CD4-positive, alpha-beta T cell treated with Interleukin-10 for 1 hour (primary cell): ENCODE measurements around the gene TUBGCP6.
A peak's percentile ranks its signal among the peaks of the same experiment; 100 is the strongest.
"Not testable (repeated sequence)": the region's sequence is repeated elsewhere in the genome, so short reads cannot be mapped to it uniquely, and the experiment has no call there.

Source experiments
- DNase-seq: peaks from one replicate; pipeline ENCODE4 v3.0.0-alpha.2; 2020

The TUBGCP6 gene

DNA sequence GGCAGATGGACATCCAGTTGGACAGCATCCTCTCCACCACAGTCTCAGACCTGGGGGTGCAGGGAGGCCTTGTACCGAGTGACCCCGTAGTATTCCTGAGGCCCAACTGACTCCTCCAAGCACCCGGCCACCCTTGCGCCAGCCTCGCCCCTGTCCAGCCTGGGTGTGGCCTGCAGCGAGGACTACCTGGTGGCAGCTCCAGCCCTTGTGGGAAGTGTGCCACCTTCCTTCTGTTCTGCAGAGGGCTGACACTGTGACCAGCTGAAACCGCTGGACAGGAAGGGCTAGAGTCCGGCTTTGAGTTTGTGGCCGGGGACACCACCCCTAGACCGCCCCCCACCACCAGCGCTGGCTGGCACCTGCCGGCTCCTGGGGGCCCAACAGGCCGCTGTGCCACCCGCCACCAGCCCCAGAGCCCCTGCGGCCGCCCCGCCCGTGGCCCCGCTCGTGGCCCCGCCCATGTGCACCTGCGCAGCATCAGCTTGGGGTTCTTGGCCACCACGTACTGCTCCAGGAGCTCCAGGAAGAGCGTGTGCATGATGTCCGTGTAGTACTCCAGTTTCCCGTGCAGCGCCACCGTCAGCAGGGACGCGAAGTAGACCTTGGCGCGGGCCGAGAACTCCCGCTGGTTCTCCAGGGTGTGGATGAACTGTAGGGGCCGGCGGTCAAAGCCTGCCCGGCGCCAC is 35.3 kb upstream of the TUBGCP6 start:
- DNase-seq = no peak

DNA sequence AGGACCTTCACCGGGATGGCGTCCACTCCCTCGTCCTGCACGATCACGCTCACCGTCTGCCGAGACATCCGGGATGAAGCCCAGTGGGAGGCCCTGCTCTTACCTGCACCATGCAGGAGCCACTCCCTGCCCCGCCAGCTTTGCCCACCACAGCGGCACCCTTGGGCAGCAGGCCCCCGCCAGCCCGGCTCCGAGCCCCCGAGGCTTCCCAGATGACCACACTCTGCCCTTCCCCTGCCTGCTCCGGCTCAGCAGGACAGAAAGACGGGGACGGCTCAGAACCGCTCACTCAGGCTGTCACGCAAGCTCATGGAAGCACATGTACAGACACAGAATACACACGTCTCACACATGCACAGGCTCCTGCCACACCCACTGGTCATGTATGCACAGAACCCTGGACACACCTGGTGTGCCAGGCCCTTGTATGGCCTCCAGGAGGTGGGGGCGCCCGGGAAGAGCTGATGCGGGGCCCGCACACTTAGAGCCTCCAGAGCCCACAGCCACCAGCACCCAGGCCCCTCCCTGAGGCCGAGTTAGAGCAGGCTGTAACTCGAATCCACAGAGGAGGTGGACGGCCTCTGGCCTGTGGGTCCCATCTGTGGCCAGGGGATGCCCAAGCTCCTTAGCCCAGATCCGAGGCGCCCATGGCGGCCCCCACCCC is 34.3 kb upstream of the TUBGCP6 start:
- DNase-seq = no peak

DNA sequence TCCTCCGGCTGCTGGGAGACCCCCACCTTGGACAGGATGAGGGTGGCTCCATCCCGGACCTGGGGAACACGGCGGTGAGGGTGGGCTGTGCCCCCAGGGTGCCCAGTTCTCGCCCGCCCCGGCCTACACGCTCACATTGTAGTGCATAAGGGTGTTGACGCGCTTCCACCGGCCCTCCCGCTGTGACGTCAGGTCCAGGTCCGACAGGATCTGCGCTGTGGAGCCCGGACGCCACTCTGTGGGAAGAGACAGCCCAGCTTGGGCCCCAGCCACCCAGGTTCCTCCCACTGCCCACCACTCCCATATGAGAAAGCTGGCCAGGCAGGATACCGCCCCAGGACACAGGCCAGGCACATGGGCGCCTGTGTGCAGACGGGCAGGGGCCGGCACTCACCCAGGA is 33.6 kb upstream of the TUBGCP6 start:
- no peak for DNase-seq

DNA sequence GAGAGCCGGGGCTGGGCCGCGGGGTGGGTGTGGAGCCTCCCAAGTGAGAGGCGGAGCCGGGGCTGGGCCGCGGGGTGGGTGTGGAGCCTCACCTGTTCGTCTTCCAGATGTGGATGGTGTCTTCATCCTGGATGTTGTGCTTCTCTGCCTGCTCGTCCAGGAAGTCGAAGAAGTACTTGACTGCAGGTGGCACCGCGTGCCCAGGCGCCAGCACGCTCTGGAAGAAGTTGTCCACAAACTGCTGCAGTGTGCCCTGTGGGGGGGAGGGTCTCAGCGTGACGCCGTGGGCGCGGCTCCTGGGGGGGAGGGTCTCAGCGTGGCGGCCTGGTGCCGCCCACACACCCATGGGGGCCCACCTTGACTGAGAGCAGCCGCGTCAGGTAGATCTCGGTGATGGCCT is 32.9 kb upstream of the TUBGCP6 start:
- no peak for DNase-seq

DNA sequence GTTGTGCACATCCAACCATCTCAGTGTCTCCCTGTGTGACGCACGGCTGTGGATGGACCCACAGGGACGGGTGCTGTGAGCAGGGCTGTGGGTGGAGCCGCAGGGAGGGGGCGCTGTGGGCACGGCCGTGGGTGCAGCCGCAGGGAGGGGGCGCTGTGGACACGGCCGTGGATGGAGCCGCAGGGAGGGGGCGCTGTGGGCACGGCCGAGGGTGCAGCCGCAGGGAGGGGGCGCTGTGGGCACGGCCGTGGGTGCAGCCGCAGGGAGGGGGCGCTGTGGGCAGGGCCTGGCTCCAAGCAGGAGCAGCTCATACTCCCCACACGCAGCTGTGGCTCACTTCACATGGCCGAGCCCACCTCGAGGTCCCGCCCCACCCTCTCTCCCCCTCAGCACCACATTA is 31.3 kb upstream of the TUBGCP6 start:
- peak; percentile 66 for DNase-seq

DNA sequence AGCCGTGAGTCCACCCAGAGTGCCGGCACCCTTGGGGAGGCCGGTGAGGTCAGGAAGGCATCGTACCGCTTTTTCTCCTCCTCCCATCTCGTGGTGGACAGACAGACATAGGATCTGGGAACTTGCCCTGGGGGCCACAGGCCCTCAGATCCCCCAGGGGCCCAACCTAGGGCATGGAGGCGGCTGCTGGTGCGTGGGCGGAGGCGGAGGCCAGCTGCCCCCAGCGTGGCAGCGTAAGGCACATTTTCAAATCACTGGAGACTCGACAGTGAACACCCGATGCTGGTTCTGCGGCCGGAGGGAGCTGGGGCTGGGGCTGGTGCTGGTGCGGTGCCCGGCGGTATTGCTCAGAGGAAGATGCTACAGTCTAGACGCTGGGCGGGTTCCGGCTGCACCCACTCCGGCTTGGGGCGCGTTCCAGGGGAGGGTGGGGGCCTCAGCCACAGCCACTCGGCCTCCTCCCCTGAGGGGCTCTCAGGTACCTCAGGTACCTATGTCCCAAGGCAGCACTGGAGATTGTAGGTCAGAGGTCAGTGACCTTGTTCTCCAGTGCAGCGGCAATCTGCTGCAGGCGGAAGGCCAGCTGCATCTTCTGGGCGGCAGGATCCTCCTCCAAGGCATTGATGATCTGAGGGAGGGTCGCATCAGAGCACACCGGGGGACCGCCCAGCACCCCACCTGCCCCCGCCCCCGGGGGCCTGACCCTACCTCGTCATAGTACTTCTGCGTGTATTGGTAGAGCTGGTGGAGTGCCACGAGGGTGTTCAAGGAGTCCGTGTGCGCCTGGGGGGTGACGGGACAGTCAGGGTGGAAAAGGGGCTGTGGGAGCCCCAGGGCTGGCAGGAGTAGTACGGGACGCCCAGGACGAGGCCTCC is 30.6 kb upstream of the TUBGCP6 start:
- DNase-seq = no peak

DNA sequence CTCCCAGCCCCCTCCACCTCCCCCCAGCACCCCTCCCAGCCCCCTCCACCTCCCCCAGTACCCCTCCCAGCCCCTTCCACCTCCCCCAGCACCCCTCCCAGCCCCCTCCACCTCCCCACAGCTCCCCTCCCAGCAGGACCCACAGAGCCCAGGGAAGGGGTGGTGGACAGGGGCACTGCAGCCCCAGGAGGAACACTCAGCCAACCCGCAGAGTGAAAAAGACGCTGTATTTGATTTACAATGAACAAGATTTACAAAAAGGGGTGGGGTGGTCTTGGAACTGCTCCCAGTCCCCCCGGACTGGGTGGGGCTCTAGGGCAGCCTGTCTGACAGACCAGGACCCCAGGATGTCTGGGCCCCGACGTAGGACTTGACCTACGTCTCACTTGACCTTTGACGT is 29.9 kb upstream of the TUBGCP6 start:
- no peak for DNase-seq

DNA sequence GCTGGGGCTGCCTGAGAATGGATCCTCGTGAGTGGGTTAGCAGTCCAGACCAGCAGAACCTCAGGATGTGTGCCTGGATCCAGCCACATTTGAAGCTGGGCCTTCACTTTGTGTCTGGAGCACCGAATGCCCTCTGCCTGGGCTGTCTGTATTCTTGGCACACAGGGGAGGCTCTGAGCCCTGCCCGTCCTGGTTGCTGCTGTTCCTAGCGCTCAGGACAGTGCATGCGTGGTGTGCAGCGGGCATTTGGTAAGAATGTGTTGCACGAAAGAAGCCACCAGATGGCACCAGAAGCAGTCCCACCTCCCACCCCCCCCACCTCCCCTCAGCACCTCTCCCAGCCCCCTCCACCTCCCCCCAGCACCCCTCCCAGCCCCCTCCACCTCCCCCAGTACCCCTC is 29.5 kb upstream of the TUBGCP6 start:
- DNase-seq = peak; percentile 62

DNA sequence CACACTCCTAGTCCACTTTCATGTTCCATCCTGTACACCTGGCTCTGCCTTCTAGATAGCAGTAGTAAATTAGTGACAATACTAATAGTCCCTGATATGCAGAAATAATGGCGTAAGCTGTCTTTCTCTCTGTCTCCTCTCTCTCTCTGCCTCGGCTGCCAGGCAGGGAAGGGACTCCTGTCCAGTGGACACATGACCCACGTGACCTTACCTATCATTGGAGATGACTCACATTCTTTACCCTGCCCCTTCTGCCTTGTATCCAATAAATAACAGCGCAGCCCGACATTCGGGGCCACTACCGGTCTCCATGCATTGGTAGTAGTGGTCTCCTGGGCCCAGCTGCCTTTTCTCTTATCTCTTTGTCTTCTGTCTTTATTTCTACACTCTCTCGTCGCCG is 29.0 kb upstream of the TUBGCP6 start:
- DNase-seq = not testable (repeated sequence)

DNA sequence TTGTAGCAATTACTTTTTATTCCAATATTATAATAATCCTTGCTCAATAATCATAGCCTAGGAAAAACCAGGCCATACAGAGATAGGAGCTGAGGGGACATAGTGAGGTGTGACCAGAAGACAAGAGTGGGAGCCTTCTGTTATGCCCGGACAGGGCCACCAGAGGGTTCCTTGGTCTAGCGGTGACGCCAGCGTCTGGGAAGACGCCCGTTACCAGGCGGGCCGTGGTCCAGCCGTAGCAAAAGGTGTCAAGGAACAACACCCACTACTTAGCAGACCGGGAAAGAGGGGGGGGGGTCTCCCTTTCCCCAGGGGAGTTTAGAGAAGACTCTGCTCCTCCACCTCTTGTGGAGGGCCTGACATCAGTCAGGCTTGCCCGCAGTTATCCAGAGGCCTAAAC is 28.5 kb upstream of the TUBGCP6 start:
- DNase-seq = not testable (repeated sequence)

DNA sequence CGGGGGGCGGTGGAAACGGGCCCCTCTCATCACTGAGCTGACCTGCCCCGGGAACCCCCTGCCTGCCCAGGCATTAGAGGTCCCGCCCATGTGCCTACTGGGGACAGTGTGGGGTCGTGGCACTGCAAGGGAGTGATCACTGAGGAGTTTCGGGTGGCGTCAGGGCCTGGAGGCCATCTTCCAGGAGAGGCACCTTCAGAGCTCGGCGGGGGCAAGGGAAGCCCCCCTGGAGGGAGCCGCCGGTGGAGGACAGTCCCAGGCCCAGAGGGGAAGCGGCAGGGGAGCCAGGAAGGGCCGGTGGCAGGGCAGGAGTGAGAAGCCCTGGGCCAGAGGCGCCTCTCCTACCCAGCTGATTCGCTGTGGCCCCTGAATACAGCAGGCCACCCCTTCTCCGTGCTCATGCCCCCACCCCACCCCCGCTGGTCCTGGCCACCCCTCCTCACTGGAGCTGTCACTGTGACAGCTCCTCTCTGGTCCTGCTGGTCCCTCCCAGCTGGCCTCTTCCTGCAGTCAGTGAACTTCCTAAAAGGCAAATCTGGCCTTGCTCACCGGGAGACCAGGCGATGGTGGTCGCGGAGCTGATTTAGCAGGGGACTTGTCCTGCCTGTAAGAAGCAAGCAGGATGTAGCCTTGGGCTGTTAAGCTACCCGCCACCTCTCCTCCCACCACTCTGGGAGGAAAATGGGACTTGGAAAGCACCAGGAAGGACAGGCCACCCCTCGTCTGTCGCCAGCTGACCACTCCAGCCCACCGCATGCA is 27.4 kb upstream of the TUBGCP6 start:
- no peak for DNase-seq

DNA sequence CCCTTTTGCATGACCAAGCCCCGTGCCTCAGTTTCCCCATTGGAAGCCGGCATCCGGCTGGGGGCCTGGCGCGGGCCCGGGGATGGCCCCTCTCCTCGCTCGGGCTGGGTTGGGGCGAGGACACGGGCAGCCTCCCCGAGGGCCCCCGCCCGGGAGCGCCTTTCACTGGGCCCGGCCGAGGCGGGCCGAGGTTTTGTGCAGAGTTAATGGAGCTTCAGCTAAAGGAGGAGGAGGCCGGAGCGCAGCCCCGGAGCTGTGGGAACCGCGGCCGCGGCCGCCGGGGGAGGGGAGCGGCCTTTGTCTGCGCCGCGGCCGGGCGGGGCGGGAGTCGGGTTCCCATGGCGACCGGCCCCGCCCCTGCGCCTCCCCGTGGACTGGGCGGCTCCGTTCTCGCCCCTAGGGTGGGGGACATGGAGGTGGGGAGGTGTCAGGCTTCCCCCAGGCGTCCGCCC is 26.7 kb upstream of the TUBGCP6 start:
- peak; percentile 72 for DNase-seq

DNA sequence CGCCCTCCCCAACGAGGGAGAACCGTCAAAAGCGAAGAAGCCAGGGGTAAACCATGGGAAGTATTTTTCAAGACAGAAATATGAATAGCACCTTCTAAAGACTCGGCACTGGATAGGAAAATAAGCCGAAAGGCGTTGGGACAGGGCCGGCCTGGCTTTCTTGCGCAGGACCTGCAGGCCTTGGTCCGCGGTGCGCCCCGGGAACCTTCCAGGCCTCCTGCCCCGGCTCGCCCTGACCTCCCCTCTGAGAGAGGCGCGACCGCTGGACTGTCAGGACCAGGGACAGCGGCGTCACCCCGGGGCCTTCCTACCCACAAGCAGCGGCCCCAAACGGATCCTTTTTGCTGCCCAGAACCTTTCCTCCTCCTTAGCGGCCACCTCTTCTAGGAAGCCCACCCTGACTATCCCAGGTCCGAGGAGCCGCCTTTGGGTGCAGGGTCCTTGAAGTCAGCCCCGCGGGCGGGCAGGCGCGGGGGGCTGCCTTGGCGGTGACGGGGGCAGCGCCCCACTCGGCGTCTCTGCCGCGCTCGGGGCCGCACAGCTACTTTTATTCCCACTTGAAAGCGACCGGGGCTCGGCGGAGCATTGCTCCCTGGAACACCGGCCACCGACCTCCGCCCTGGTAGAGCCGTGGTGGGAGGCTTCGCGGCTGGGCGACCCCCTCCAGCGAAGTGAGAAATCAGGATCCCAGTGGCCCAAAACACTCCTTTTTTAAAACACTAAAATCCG is 26.0 kb upstream of the TUBGCP6 start:
- DNase-seq = peak; percentile 74

DNA sequence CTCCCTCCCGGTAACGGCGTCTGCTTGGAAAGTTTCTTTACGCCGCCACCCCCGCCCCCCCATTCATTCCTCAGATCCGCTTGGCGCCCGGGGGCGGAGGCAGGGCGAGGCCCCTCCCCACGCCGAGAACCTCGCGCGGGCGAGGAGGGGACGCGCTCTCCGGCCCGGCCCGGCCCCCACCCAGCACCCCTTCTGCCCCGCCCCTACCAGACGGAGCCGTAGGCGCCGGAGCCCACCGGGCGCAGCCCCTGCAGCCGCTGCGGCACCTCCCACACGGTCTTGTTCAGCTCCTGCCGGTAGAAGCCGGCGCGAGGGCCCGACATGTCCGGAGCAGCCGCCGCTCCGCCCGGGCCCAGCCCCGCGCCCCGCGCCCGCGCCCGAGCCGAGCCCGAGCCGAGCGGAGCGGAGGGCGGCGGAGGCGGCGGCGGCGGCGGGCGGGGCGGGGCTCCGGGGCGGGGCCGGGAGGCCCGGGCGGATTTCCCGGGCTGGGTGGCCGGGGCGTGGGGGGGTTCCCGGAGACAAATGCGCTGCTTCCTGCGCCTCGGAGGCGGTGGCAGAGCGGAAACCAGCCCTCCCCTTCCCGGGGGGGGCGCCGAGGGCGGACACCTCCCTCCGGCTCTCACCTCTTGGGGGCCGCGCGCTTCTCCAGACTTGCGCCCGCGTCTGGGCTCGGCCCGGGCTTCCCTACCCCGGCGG is 25.3 kb upstream of the TUBGCP6 start, which contains the start of gene MAPK11:
Gene MAPK11 (minus strand): TSS at position 411 of the 696 bp plus-strand sequence. CDS start 88 bp downstream, at position 323.
- DNase-seq = peak; percentile 87

DNA sequence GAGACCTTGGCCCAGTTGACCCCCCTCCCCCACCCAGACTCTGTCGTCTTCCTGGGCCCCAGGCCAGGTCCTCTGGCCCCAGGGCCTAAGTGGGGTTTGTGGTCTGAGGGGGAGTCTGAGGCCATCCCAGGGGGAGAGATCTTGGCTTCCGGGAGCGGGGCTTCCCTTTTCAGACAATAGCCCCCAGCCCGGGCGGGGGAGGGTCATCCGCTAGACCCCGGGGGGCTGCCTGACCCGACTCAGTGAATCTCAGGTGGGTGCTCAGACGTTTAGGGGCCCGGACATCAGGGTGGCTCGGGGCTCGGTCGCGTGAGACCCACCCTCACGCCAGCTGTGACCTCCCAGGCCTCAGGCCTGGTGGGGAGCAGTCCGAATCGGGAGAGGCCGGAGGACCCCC is 24.7 kb upstream of the TUBGCP6 start:
- DNase-seq = no peak

DNA sequence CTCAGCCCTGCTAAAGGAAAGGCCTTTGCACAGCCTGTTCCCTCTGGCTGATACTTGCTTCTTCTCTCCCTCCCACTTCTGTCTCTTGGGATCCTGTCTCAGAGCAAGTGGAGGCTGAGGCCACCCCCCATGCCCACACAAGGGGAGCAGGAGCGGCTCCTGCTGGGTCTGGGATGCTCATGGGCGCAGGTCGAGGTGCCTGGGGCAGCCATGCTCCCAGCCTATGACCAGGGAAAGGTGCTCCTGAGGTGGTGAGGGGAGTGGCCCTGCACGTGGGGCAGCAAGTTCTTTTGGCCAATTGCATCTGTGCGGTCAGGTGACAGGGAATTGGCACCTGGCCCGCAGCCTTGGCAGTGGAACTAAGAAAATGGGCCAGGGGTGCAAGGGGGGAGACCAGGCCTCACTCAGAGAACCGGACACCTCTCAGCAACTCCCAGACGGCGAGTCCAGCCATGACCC is 23.9 kb upstream of the TUBGCP6 start:
- DNase-seq = no peak

DNA sequence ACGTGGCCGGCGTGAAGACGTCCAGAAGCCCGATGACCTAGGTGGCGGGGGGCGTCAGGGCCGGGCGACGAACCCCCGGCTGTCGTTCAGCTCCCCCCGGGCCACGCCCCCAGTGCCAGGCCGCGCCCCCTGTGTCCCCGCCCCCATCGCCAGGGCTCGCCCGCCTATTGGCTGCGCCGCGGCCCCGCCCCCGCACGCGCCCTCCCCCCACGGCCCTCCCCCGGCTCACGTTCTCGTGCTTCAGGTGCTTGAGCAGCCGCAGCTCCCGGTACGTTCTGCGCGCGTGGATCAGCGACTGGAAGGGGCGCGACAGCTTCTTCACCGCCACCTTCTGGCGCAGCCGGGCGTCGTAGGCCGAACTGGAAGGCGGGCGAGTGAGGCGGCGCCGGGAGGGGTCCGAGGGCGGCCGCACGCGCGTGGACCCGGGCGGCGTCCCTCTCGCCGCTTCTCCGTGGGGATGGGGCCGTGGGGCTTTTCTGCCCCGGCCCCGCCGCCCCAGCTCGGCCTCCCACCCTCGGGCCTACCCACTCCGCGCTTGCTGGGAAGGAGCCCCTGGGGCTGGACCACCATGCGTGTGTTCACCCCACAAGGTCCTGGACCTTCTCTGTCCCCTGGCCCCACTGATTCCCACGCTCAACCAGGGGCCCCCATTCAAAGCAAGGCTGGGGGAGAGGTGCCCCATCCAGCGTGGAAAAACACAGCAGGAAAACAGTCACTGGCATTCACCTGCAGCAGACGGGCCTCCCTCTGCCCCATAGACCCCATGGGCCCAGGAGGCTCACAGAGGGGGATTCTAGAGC is 23.0 kb upstream of the TUBGCP6 start:
- peak; percentile 69 for DNase-seq

DNA sequence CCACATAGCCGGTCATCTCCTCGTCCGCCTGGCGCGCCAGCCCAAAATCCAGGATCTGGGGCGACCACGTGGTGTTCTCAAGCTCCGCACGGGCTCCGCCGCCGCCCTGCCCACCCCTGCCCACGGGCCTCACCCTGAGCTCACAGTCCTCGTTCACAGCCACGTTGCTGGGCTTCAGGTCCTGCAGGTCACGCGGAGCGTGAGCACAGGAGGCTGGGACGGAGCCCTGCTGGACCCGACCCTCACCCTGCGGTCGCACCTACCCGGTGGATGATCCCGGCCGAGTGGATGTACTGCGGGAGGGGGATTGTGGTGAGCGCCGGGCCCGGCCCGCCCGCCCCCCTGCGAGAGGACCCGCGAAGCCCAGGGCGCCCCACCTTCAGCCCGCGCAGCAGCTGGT is 22.2 kb upstream of the TUBGCP6 start:
- DNase-seq = no peak

DNA sequence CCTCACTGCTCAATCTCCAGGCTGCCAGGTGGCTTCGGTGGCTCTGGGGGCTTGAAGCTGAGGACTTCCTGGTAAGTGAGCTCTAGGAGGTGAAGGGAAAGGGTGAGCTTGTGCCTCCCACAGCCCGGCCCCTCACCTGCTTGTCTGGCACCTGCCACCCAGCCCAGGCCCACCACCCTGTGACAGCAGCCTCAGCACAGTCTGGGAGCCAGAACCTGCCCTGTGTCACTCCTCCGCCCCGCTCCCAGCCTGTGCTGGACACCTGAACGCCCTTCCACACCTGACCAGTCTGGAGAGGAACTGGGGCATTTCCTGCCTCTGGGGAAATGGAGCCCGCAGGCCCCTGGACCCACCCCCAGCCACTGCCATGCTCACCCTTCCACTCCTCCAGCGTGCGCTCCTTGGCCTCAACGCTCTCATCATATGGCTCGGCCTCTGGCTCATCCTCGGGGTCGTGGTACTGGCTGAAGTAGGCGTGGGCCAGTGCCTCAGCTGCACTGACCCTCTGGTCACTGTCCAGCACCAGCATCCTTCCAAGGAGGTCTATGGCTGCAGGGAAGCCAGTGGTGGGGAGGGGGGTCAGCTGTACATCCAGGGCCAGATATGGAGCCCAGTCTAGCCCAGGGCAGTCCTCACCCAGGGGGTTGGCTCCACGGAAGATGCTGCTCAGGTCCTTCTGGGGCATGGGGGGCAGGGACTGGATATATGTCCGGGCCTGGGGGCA is 20.3 kb upstream of the TUBGCP6 start:
- DNase-seq = no peak
